Measurements from ENCODE around the gene KAT6B. TPM values are rescaled to one million over a fixed set of nuclear protein-coding genes. Genes with fewer than 3 reads are reported as not detected.

KAT6B gene
- total and polyA plus RNA-seq, 2 of the 8 experiments (the other 6 are each of a cell fraction or from before 2014, with no cell fraction given): 7.3 to 30.8 TPM

GRCh38 chr10:74873803-74874454 is 47.5 kb downstream of the KAT6B start (continued):
- TF ChIP-seq MAFK (IDR thresholded peaks at IDR 0.05; ENCODE audit: low read depth, low read length): no peak
- TF ChIP-seq ATF2 (IDR thresholded peaks at IDR 0.05; ENCODE audit: low read length): no peak
- TF ChIP-seq TAF1 (IDR thresholded peaks at IDR 0.05; ENCODE audit: low read depth, low read length): no peak
- TF ChIP-seq KDM1A (IDR thresholded peaks at IDR 0.05; ENCODE audit: borderline replicate concordance, low read length): no peak
- TF ChIP-seq CREB1 (IDR thresholded peaks at IDR 0.05): no peak
- TF ChIP-seq PHF8 (conservative IDR thresholded peaks at IDR 0.05; ENCODE audit: low read depth, low read length): no peak
- TF ChIP-seq CBX8 (IDR thresholded peaks at IDR 0.05; ENCODE audit: borderline replicate concordance, low read depth, low read length): no peak
- no peak for TF ChIP-seq GABPA (IDR thresholded peaks at IDR 0.05; ENCODE audit: borderline replicate concordance, insufficient read depth, low read length)
- TF ChIP-seq SP2 (IDR thresholded peaks at IDR 0.05; ENCODE audit: low read length): no peak

All from H1 (cell line).